ENCODE data around the gene BCKDHB. TPM values are rescaled to one million over a fixed set of nuclear protein-coding genes. Genes with fewer than 3 reads are reported as not detected.

The BCKDHB gene
- polyA plus RNA-seq, 2 of the 4 experiments (the other 2 are of a cell fraction) = 7.7 to 15.0 TPM

GRCh38 chr6:80357674-80358073 is 251.2 kb downstream of the BCKDHB start:
- POLR2A ChIA-PET = no interaction called here
- Histone ChIP-seq H3K9me3 (no peaks in the 10 kb centered on the region), H3K4me1 (no peaks in the 10 kb centered on the region), H3K4me3 (no peak overlapping the region), H3K27ac (no peak overlapping the region), H3K4me2 (no peak overlapping the region)
- DNase-seq (ENCODE audit: low read depth in 1 of 2, low spot score in 1 of 2) = no peak
- CTCF ChIA-PET = interaction anchor here (0.9 kb wide), 1 partner anchor 67 kb away, joined by 3 read pairs; no protein-coding TSS in a partner anchor
- no peak for FAIRE-seq
- ATAC-seq = no peak
- WGBS (ENCODE audit: missing lambda C conversion rate) = 68% methylated on average over 2 of the region's 2 CpGs
- TF ChIP-seq SREBF2 (IDR thresholded peaks at IDR 0.05) (no peak), PBX3 (IDR thresholded peaks at IDR 0.05) (no peak), BCL3 (IDR thresholded peaks at IDR 0.05) (no peak), NFE2L2 (conservative IDR thresholded peaks at IDR 0.05; ENCODE audit: low read length) (no peak), MAFK (IDR thresholded peaks at IDR 0.05; ENCODE audit: partially characterized antibody) (no peak), HDAC2 (IDR thresholded peaks at IDR 0.05) (no peak), REST (IDR thresholded peaks at IDR 0.05) (no peak), RFX5 (IDR thresholded peaks at IDR 0.05) (no peak), ELK1 (IDR thresholded peaks at IDR 0.05; ENCODE audit: low read depth, low read length) (no peak), HMGXB4 (CRISPR knock-in tag; IDR thresholded peaks at IDR 0.05; ENCODE audit: borderline replicate concordance) (no peak), CBX8 (IDR thresholded peaks at IDR 0.05) (no peak), RAD21 (conservative IDR thresholded peaks at IDR 0.05 in 1 of 2, IDR thresholded peaks at IDR 0.05 in 1 of 2) (no peak), JUN (IDR thresholded peaks at IDR 0.05) (no peak), MAZ (IDR thresholded peaks at IDR 0.05; ENCODE audit: borderline replicate concordance, low read depth, low read length) (no peak), POLR2A (IDR thresholded peaks at IDR 0.05; ENCODE audit: low read length) (no peak), TFCP2L1 (CRISPR knock-in tag; IDR thresholded peaks at IDR 0.05) (no peak), CTCF (IDR thresholded peaks at IDR 0.05) (no peak), EHF (CRISPR knock-in tag; IDR thresholded peaks at IDR 0.05) (no peak), RNF2 (IDR thresholded peaks at IDR 0.05; ENCODE audit: borderline replicate concordance, low read depth) (no peak)

All from A549 (cell line).